Transverse colon (tissue), 4 donors: Measurements from ENCODE around the gene LTA. TPM values are rescaled to one million over a fixed set of nuclear protein-coding genes. Genes with fewer than 3 reads are reported as not detected.

ENCODE experiments used
- DNase-seq: peaks from one replicate; pipeline ENCODE4 v3.0.0-alpha.2; 2019
- H3K27ac ChIP-seq, 4 donors: fragments of 200-600 bp; sonication (generic); 2 replicates each; pipeline ENCODE4 v1.5.1; 2016 to 2018; ENCODE audit warnings: inconsistent platforms in 4 of 4
- H3K27me3 ChIP-seq: fragments of 200-600 bp; sonication (generic); 2 replicates; pipeline ENCODE4 v1.5.1; 2017; ENCODE audit warnings: inconsistent platforms
- H3K36me3 ChIP-seq, 4 donors: fragments of 200-600 bp; sonication (generic); 2 replicates each; pipeline ENCODE4 v1.5.1; 2017 to 2019; ENCODE audit warnings: inconsistent platforms in 4 of 4
- H3K4me1 ChIP-seq, 4 donors: fragments of 200-600 bp; sonication (generic); 2 replicates each; pipeline ENCODE4 v1.5.1; 2017 to 2020; ENCODE audit warnings: inconsistent platforms in 4 of 4
- H3K4me3 ChIP-seq, 4 donors: fragments of 200-600 bp; sonication (generic); 1 replicate in 1 of 4; 2 replicates in 3 of 4; pipeline versions ENCODE4 v1.5.1 to v1.6.1; 2017 to 2019; ENCODE audit warnings: inconsistent platforms in 4 of 4
- H3K9me3 ChIP-seq, 2 donors: fragments of 200-600 bp; sonication (generic); 2 replicates each; pipeline ENCODE4 v1.5.1; 2017 to 2019; ENCODE audit warnings: inconsistent platforms in 2 of 2
- CTCF ChIP-seq, 5 experiments: fragments of 200-600 bp in 3 of 5; fragments of 450-650 bp in 2 of 5; sonication (generic) in 3 of 5; IDR thresholded peaks; 1 replicate in 2 of 5; 2 replicates in 3 of 5; pipeline ENCODE4 v1.5.1; 2016 to 2017; ENCODE audit warnings: antibody characterized with exemption in 5 of 5, inconsistent platforms in 3 of 5, mild to moderate bottlenecking in 2 of 5, moderate library complexity in 1 of 5
- EP300 ChIP-seq: sonication (generic); formaldehyde crosslinking; IDR thresholded peaks from one replicate; pipeline ENCODE4 v1.6.1; 2017; ENCODE audit warnings: antibody characterized with exemption, low read depth
- POLR2A ChIP-seq: fragments of 450-650 bp; IDR thresholded peaks from one replicate; pipeline ENCODE4 v1.6.1; 2016; ENCODE audit warnings: antibody characterized with exemption, mild to moderate bottlenecking, moderate library complexity
- POLR2AphosphoS5 ChIP-seq, 3 donors: sonication (generic); formaldehyde crosslinking; IDR thresholded peaks; one replicate each; pipeline ENCODE4 v1.6.1; 2016; ENCODE audit warnings: antibody characterized with exemption in 3 of 3
- WGBS, 2 donors: methylation state at CpG; one replicate each; pipeline ENCODE4 v1.1.5; 2018; ENCODE audit warnings: low coverage in 1 of 2; 5-methylcytosine and 5-hydroxymethylcytosine counted together
- in situ Hi-C, 4 donors: fragments of 200-750 bp; cut with MboI; loops; one replicate each; pipeline versions ENCODE4 v1.15.0 to v1.15.1; 2017; ENCODE audit warnings: low sequenced_read_pairs in 3 of 4, low pct_ligation_motif_present in 1 of 4, low pct_unique_long_range_greater_than_20kb in 1 of 4
- intact Hi-C: fragments of 100-400 bp; cut with DNase I; formaldehyde crosslinking; loops from one replicate; pipeline ENCODE4 v1.15.1; 2023; ENCODE audit warnings: low total_unique reads
- total RNA-seq, 4 donors: library from RNA; depleted of rRNA; stranded (reverse); fragments of >200 nt; gene quantifications; one replicate each; pipeline ENCODE4 v1.1.0, GENCODE V29; 2016

LTA gene
- total RNA-seq, 4 donors from 2014 or later = not detected

GRCh38 chr6:31569861-31570536 is 2.1 kb upstream of the LTA start:
- peaks cover 0 to 11% (median 0%) of the 10 kb centered on the region in 4 donors for H3K4me1 ChIP-seq
- H3K27ac ChIP-seq = no peak overlapping the region
- intact Hi-C loops (no loop called here), in situ Hi-C loops (no loop called here)
- no peaks in the 10 kb centered on the region for H3K36me3 ChIP-seq
- no peak overlapping the region for H3K4me3 ChIP-seq
- TF ChIP-seq CTCF (IDR thresholded peaks at IDR 0.05) (no peak), POLR2AphosphoS5 (IDR thresholded peaks at IDR 0.05) (no peak), POLR2A (no peak), EP300 (no peak)
- H3K9me3 ChIP-seq = no peaks in the 10 kb centered on the region
- 91% methylated on average over 1 of the region's 1 CpG; no CpG with 5 or more reads in 1 of the 2 donors for WGBS, 2 donors
- H3K27me3 ChIP-seq = peaks cover 5% of the 10 kb centered on the region
- no peak for DNase-seq

GRCh38 chr6:31573239-31574105 is 1.4 kb downstream of the LTA start:
- 82 to 85% methylated on average over 3 to 9 of the region's 9 CpGs for WGBS, 2 donors
- no peaks in the 10 kb centered on the region for H3K9me3 ChIP-seq
- intact Hi-C loops = no loop called here
- H3K4me3 ChIP-seq = no peak overlapping the region
- H3K27ac ChIP-seq = peak overlapping the region in 1 of 4 donors; percentile 66
- in situ Hi-C loops = no loop called here
- TF ChIP-seq POLR2AphosphoS5 (IDR thresholded peaks at IDR 0.05) = no peak
- no peak for TF ChIP-seq EP300
- no peak for TF ChIP-seq CTCF (IDR thresholded peaks at IDR 0.05)
- no peak for TF ChIP-seq POLR2A
- no peaks in the 10 kb centered on the region for H3K36me3 ChIP-seq
- H3K27me3 ChIP-seq = peaks cover 5% of the 10 kb centered on the region
- peaks cover 0 to 13% (median 0%) of the 10 kb centered on the region in 4 donors for H3K4me1 ChIP-seq
- DNase-seq = no peak

DNA sequence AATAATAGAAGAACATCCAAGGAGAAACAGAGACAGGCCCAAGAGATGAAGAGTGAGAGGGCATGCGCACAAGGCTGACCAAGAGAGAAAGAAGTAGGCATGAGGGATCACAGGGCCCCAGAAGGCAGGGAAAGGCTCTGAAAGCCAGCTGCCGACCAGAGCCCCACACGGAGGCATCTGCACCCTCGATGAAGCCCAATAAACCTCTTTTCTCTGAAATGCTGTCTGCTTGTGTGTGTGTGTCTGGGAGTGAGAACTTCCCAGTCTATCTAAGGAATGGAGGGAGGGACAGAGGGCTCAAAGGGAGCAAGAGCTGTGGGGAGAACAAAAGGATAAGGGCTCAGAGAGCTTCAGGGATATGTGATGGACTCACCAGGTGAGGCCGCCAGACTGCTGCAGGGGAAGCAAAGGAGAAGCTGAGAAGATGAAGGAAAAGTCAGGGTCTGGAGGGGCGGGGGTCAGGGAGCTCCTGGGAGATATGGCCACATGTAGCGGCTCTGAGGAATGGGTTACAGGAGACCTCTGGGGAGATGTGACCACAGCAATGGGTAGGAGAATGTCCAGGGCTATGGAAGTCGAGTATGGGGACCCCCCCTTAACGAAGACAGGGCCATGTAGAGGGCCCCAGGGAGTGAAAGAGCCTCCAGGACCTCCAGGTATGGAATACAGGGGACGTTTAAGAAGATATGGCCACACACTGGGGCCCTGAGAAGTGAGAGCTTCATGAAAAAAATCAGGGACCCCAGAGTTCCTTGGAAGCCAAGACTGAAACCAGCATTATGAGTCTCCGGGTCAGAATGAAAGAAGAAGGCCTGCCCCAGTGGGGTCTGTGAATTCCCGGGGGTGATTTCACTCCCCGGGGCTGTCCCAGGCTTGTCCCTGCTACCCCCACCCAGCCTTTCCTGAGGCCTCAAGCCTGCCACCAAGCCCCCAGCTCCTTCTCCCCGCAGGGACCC is 2.3 kb downstream of the LTA start:
- no peaks in the 10 kb centered on the region for H3K36me3 ChIP-seq
- intact Hi-C loops = no loop called here
- in situ Hi-C loops = no loop called here
- TF ChIP-seq EP300 (no peak), POLR2AphosphoS5 (IDR thresholded peaks at IDR 0.05) (no peak), CTCF (IDR thresholded peaks at IDR 0.05) (no peak), POLR2A (no peak)
- peak overlapping the region; percentile 48 to 74 (median 72) for H3K27ac ChIP-seq
- H3K4me3 ChIP-seq = no peak overlapping the region
- no peaks in the 10 kb centered on the region for H3K27me3 ChIP-seq
- 63 to 79% methylated on average over 5 to 14 of the region's 14 CpGs for WGBS, 2 donors
- DNase-seq = no peak
- peaks cover 0 to 8% (median 0%) of the 10 kb centered on the region in 4 donors for H3K4me1 ChIP-seq
- no peaks in the 10 kb centered on the region for H3K9me3 ChIP-seq
